OCI-LY7 (cell line): ENCODE data around the gene CLUH.

Source experiments
- EZH2phosphoT487 ChIP-seq: fragments of 200-600 bp; sonication (generic); IDR thresholded peaks from 2 replicates; pipeline ENCODE4 v1.6.1; 2018; ENCODE audit warnings: low read depth, borderline replicate concordance, mild to moderate bottlenecking, mixed run types, antibody characterized with exemption, low read length, moderate library complexity, mixed read lengths
- TF ChIP-seq, protein P1 (sequence below): fragments of 200-600 bp; sonication (generic); conservative IDR thresholded peaks from 2 replicates; pipeline ENCODE4 v1.5.1; 2014; ENCODE audit warnings: mild to moderate bottlenecking, antibody characterized with exemption, low read length, moderate library complexity, mixed read lengths

DNA sequence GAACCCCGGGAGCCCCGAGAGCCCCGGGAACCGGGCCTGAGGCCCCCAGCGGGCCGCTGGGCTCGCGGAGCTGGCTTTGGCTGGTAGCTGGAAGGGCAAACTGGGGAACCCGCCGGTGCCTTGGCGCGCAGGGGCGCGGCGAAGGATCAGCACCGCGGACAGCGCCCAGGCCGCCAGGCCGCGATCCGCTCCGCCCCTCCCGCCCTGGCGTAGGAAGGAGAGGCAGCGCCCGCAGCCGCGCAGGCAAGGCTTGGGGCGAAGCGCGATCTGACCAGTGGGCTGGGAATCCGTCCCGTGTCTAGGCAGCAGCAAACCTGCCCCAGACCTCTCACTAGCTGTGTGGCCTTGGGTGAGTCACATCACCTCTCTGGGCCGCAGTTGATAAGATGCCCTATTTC is 38.2 kb upstream of the CLUH start:
- TF ChIP-seq, protein P1, sequence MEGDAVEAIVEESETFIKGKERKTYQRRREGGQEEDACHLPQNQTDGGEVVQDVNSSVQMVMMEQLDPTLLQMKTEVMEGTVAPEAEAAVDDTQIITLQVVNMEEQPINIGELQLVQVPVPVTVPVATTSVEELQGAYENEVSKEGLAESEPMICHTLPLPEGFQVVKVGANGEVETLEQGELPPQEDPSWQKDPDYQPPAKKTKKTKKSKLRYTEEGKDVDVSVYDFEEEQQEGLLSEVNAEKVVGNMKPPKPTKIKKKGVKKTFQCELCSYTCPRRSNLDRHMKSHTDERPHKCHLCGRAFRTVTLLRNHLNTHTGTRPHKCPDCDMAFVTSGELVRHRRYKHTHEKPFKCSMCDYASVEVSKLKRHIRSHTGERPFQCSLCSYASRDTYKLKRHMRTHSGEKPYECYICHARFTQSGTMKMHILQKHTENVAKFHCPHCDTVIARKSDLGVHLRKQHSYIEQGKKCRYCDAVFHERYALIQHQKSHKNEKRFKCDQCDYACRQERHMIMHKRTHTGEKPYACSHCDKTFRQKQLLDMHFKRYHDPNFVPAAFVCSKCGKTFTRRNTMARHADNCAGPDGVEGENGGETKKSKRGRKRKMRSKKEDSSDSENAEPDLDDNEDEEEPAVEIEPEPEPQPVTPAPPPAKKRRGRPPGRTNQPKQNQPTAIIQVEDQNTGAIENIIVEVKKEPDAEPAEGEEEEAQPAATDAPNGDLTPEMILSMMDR: no peak
- TF ChIP-seq EZH2phosphoT487: no peak
